Stimulated activated naive CD8-positive, alpha-beta T cell treated with anti-CD3 and anti-CD28 coated beads, Interleukin-15, Interleukin-2, amounts not matched to agents 100 ng/mL and 50 ng/mL, for 24 hours (primary cell): Measurements from ENCODE around the gene RHBG.

ENCODE experiments used
- H3K27ac Mint-ChIP-seq: one replicate; pipeline ENCODE4 v1.8.0; 2021; ENCODE audit warnings: mild to moderate bottlenecking, mixed read lengths
- H3K27me3 Mint-ChIP-seq: one replicate; pipeline ENCODE4 v1.8.0; 2021; ENCODE audit warnings: mixed read lengths
- H3K36me3 Mint-ChIP-seq: one replicate; pipeline ENCODE4 v1.8.0; 2021; ENCODE audit warnings: low read depth, mixed read lengths
- H3K4me1 Mint-ChIP-seq: one replicate; pipeline ENCODE4 v1.8.0; 2021; ENCODE audit warnings: low read depth, mixed read lengths
- H3K4me3 Mint-ChIP-seq: one replicate; pipeline ENCODE4 v1.8.0; 2021; ENCODE audit warnings: mild to moderate bottlenecking, mixed read lengths
- H3K9me3 Mint-ChIP-seq: one replicate; pipeline ENCODE4 v1.8.0; 2021; ENCODE audit warnings: mixed read lengths

Gene RHBG

GRCh38 chr1:156402331-156403020 is 33.5 kb downstream of the RHBG start:
- Mint-ChIP-seq H3K4me1 (no peaks in the 10 kb centered on the region), H3K27ac (no peak overlapping the region), H3K36me3 (no peaks in the 10 kb centered on the region), H3K4me3 (no peak overlapping the region), H3K9me3 (no peaks in the 10 kb centered on the region), H3K27me3 (peaks cover 36% of the 10 kb centered on the region)

DNA sequence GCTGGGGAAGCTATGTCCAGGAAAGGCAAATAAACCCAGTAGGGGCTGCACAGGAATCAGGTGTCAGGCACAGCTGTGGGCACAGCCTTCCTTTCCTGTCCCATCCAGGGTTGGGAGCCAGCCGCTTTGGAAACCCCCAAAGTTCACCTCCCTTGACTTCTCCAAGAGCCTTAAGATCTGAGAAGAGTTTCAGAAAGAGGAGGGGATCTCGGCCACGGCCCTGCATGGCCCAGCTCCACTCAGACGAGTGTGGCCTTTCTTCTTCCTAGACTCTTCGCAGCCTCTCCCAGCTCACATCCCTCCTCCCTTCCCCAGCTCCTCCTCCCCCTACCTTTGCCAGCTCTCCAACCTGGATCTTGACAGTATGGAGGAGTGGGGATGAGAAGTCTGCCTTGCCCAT is 36.7 kb downstream of the RHBG start:
- H3K4me3 Mint-ChIP-seq: no peak overlapping the region
- H3K4me1 Mint-ChIP-seq: no peaks in the 10 kb centered on the region
- no peak overlapping the region for H3K27ac Mint-ChIP-seq
- H3K27me3 Mint-ChIP-seq: peaks cover 49% of the 10 kb centered on the region
- H3K36me3 Mint-ChIP-seq: no peaks in the 10 kb centered on the region
- no peaks in the 10 kb centered on the region for H3K9me3 Mint-ChIP-seq

DNA sequence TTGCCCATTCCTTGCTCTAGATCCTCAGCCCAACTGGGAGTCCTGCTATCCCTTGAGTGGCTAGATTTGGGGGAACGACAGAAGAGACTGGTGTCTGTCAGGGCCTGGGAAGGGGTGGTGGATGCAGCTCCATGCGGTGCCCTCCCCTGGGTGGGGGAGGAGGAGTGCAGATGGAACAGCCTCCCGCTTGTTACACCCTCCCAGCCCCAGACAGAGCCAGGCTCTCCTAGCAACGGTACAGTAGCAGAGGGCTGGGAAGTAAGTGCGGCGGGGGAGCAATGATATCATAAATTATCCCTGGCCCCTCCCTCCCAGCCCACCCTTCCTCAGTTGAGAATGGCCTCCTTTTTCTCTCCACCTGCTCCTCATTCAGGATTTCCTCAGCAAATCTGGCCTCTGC is 37.2 kb downstream of the RHBG start:
- Mint-ChIP-seq H3K4me3 (no peak overlapping the region), H3K9me3 (no peaks in the 10 kb centered on the region), H3K36me3 (no peaks in the 10 kb centered on the region), H3K27me3 (peaks cover 55% of the 10 kb centered on the region), H3K27ac (no peak overlapping the region), H3K4me1 (no peaks in the 10 kb centered on the region)

- Mint-ChIP-seq H3K27me3 (peaks cover 53% of the 10 kb centered on the region), H3K4me1 (no peaks in the 10 kb centered on the region), H3K27ac (no peak overlapping the region), H3K9me3 (no peaks in the 10 kb centered on the region), H3K36me3 (no peaks in the 10 kb centered on the region), H3K4me3 (no peak overlapping the region)
These were observed 38.3 kb downstream of the RHBG start for GRCh38 chr1:156407344-156407743.

DNA sequence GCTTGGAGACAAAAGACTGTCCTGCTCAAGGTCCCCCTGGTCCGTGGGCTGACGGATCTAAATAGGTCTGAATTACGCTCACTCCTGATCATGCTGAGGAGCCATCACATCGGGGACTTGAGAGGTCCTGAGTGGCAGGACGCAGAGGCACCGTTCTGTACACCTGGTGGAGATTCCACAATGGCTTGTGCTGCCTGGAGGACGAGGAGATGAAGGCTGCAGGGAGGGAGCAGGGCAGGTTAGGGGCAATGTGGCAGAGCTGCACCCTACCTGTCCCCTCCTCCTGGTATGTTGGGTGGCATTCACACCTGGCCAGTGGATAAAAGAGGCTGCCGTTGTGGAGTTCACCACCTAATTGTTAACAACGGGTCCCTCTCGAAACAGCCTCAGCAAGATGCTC is 38.7 kb downstream of the RHBG start:
- H3K36me3 Mint-ChIP-seq: no peaks in the 10 kb centered on the region
- H3K4me3 Mint-ChIP-seq: no peak overlapping the region
- no peaks in the 10 kb centered on the region for H3K9me3 Mint-ChIP-seq
- no peak overlapping the region for H3K27ac Mint-ChIP-seq
- H3K27me3 Mint-ChIP-seq: peaks cover 50% of the 10 kb centered on the region
- no peaks in the 10 kb centered on the region for H3K4me1 Mint-ChIP-seq

DNA sequence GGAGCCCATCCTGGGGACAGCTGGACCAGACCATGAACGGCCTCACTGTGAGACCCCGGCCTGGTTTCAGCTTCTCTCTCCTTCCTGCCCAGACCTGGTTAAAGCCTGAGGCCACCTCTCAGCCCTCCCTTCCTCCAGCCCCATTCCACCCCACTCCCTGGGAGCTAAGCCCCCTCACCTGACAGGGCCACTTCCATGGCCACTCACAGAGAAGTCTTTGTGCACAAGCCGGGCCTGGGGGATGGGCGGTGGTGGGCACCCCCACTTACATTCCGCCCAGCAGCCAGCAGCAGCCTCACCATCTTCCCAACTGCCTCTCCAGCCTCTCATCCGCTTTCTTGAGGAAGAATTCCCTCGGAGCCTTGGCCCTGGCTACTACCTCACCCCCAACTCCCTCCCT is 40.4 kb downstream of the RHBG start:
- Mint-ChIP-seq H3K27me3 (peaks cover 55% of the 10 kb centered on the region), H3K36me3 (no peaks in the 10 kb centered on the region), H3K27ac (no peak overlapping the region), H3K9me3 (no peaks in the 10 kb centered on the region), H3K4me1 (no peaks in the 10 kb centered on the region), H3K4me3 (no peak overlapping the region)

DNA sequence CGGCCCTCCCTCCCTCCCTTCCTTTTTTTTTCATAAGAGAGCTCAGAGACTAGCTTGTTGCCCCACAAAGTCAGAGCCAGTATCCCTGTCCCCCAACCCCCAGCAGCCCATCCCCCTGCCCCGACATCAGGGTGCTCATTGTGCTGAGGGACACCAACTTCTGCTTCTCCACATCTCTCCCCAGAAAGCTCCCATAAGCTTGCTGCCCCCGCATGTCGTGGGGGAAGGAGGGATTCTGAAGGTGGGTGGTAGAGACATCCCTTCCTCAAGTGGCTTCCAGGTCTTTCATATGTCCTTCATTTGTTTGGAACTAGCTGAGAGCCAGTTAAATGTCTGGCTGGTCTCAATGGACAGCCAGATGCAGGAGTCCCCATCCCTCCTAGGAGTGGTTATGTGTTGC is 41.2 kb downstream of the RHBG start:
- no peak overlapping the region for H3K4me3 Mint-ChIP-seq
- H3K4me1 Mint-ChIP-seq: no peaks in the 10 kb centered on the region
- no peaks in the 10 kb centered on the region for H3K9me3 Mint-ChIP-seq
- no peaks in the 10 kb centered on the region for H3K36me3 Mint-ChIP-seq
- peaks cover 62% of the 10 kb centered on the region for H3K27me3 Mint-ChIP-seq
- H3K27ac Mint-ChIP-seq: no peak overlapping the region

- H3K4me3 Mint-ChIP-seq: no peak overlapping the region
- no peaks in the 10 kb centered on the region for H3K4me1 Mint-ChIP-seq
- no peak overlapping the region for H3K27ac Mint-ChIP-seq
- no peaks in the 10 kb centered on the region for H3K9me3 Mint-ChIP-seq
- peaks cover 61% of the 10 kb centered on the region for H3K27me3 Mint-ChIP-seq
- H3K36me3 Mint-ChIP-seq: no peaks in the 10 kb centered on the region
These were observed 41.7 kb downstream of the RHBG start for GRCh38 chr1:156410740-156411139.

GRCh38 chr1:156412653-156413321 is 43.8 kb downstream of the RHBG start:
- Mint-ChIP-seq H3K9me3 (no peaks in the 10 kb centered on the region), H3K27ac (no peak overlapping the region), H3K4me1 (no peaks in the 10 kb centered on the region), H3K4me3 (no peak overlapping the region), H3K27me3 (peaks cover 57% of the 10 kb centered on the region), H3K36me3 (no peaks in the 10 kb centered on the region)

DNA sequence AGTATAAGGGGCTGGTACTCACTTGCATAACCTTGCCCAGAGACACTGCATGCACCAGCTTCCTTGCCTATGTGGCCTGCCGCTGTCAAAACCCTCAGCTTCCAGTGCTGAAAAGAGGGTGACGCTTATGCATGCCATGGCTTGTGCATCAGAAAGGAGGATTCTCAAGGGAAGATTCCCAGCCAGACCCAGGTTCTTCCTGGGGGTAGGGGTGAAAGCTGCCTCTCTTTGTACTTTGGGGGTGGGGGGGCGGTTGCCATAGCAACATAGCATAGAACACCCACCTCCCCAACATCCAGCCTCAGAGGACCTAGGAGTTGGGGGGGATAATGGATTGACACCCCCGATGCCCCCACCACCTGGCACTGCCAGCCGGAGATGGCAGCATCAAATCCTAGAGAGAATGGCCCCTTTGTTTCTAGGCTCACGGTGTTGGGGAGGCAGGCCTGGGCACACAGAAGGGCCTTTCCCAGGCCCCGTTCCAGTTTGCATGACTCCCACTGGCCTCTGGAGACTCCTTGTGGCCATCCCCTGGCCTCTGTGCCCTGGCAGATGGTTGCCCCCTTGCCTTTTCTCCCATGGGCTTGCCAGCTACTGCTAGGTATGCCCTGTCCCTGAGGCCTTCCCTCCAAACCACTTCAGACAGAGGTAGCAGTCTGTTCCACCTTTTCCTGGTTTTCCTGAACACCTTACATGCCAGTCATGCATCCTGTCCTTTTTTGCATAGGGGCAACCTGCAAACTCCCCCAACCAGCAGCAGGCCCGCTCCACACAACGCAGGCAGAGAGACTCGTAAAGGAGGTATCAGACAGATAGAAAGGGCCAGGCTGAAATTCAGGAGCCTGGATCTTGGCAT is 44.6 kb downstream of the RHBG start:
- H3K27me3 Mint-ChIP-seq: peaks cover 61% of the 10 kb centered on the region
- H3K36me3 Mint-ChIP-seq: no peaks in the 10 kb centered on the region
- no peaks in the 10 kb centered on the region for H3K4me1 Mint-ChIP-seq
- H3K27ac Mint-ChIP-seq: no peak overlapping the region
- no peaks in the 10 kb centered on the region for H3K9me3 Mint-ChIP-seq
- no peak overlapping the region for H3K4me3 Mint-ChIP-seq

GRCh38 chr1:156414461-156415064 is 45.6 kb downstream of the RHBG start:
- no peak overlapping the region for H3K4me3 Mint-ChIP-seq
- no peak overlapping the region for H3K27ac Mint-ChIP-seq
- no peaks in the 10 kb centered on the region for H3K36me3 Mint-ChIP-seq
- no peaks in the 10 kb centered on the region for H3K9me3 Mint-ChIP-seq
- H3K27me3 Mint-ChIP-seq: peaks cover 66% of the 10 kb centered on the region
- peaks cover 1% of the 10 kb centered on the region for H3K4me1 Mint-ChIP-seq

GRCh38 chr1:156416993-156417392 is 48.0 kb downstream of the RHBG start:
- no peak overlapping the region for H3K4me3 Mint-ChIP-seq
- H3K9me3 Mint-ChIP-seq: no peaks in the 10 kb centered on the region
- peaks cover 74% of the 10 kb centered on the region for H3K27me3 Mint-ChIP-seq
- H3K4me1 Mint-ChIP-seq: peaks cover 22% of the 10 kb centered on the region
- no peaks in the 10 kb centered on the region for H3K36me3 Mint-ChIP-seq
- H3K27ac Mint-ChIP-seq: no peak overlapping the region

DNA sequence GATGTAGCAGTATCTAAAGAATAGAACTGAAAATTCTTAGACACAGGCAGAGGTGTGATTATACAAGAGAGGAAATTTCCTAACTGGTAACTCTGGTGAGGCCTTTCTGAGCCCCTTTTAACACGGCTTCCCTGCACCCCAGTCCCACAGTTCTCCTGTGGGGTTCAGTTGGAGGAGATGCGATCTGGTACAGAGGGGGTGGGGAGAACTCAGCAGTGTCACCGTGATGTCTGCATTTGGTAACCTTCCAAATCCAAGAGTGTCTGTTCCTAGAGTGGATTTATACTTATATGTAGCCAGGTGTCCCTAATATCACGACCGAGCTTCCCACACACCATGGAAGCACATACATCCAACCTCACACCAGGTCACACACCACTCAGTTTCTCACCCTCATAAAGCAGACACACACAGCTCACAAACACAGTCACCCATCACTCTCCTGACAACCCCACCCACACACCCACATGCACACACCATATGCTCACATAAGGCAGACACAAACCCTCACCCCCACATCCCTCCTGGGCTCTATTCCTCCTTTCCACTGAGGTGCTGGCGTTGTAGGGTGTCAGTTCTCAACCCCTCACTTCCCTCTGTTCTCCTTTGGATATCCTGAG is 48.5 kb downstream of the RHBG start:
- Mint-ChIP-seq H3K27me3 (peaks cover 79% of the 10 kb centered on the region), H3K4me1 (peaks cover 28% of the 10 kb centered on the region), H3K36me3 (no peaks in the 10 kb centered on the region), H3K4me3 (no peak overlapping the region), H3K9me3 (no peaks in the 10 kb centered on the region), H3K27ac (no peak overlapping the region)

DNA sequence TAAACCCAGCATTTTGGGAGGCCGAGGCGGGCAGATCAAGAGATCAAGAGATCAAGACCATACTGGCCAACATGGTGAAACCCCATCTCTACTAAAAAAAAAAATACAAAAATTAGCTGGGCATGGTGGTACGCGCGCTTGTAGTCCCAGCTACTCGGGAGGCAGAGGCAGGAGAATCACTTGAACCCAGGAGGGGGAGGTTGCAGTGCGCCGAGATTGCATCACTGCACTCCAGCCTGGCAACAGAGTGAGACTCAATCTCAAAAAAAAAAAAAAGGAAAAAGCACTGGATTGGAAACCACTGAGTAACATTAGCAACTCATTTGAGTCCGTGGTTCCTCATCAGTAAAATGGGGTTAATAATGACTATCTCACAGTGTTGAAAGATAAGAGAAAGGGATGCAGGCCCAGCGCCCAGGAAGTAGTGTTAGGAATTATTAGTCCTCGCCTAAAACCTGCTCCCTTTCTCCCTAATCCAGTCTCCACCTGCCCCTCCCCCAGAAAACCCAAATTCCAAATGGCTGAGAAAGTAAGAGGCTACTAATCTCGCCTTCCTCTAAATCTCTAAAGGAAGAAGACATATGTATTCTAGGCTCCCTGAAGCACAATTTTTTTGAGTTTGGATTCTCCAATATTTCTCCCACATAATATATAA is 49.5 kb downstream of the RHBG start:
- Mint-ChIP-seq H3K4me1 (peaks cover 32% of the 10 kb centered on the region), H3K36me3 (no peaks in the 10 kb centered on the region), H3K9me3 (no peaks in the 10 kb centered on the region), H3K27ac (no peak overlapping the region), H3K4me3 (no peak overlapping the region), H3K27me3 (peaks cover 86% of the 10 kb centered on the region)
